HG02852 (cell line): Measurements from ENCODE around the gene HOXB3.

Experiments
- ATAC-seq: cut with Tn5 transposase; IDR thresholded peaks from one replicate; pipeline ENCODE4 v1.9.1; 2021; ENCODE audit warnings: mild to moderate bottlenecking, moderate library complexity; ENCODE audit not compliant: unreplicated experiment

Gene HOXB3

GRCh38 chr17:48600244-48601098, 10.4 kb upstream of the HOXB3 start:
- ATAC-seq: no peak

- ATAC-seq: no peak
These were observed 9.3 kb upstream of the HOXB3 start for GRCh38 chr17:48599354-48599753.

GRCh38 chr17:48598736-48599135, 8.7 kb upstream of the HOXB3 start:
- ATAC-seq: no peak

- no peak for ATAC-seq
These were observed 8.0 kb upstream of the HOXB3 start for GRCh38 chr17:48597778-48598631.

- no peak for ATAC-seq
These were observed 7.4 kb upstream of the HOXB3 start for GRCh38 chr17:48597528-48597777.

GRCh38 chr17:48596735-48597527, 6.9 kb upstream of the HOXB3 start:
- ATAC-seq: no peak

GRCh38 chr17:48596000-48596734, 6.1 kb upstream of the HOXB3 start:
- no peak for ATAC-seq

- no peak for ATAC-seq
These were observed 5.4 kb upstream of the HOXB3 start for GRCh38 chr17:48595278-48595999.

- ATAC-seq: no peak
These were observed 4.7 kb upstream of the HOXB3 start for GRCh38 chr17:48594538-48595277.

GRCh38 chr17:48593840-48594537, 3.9 kb upstream of the HOXB3 start:
- ATAC-seq: no peak

- no peak for ATAC-seq
These were observed 3.2 kb upstream of the HOXB3 start, which contains the start of gene HOXB5 for GRCh38 chr17:48593126-48593829. Gene HOXB5 (minus strand): TSS chr17:48593779. CDS start chr17:48593682, 97 bp downstream.

- ATAC-seq: no peak
These were observed 2.5 kb upstream of the HOXB3 start for GRCh38 chr17:48592577-48592976.

GRCh38 chr17:48592057-48592514, 2.0 kb upstream of the HOXB3 start:
- ATAC-seq: no peak

- ATAC-seq: no peak
These were observed 1.4 kb upstream of the HOXB3 start for GRCh38 chr17:48591255-48592056.

- ATAC-seq: no peak
These were observed 643 bp upstream of the HOXB3 start for GRCh38 chr17:48590607-48591161.

- ATAC-seq: no peak
These were observed 796 bp downstream of the HOXB3 start for GRCh38 chr17:48589060-48589830.
